GM19240 (cell line): Measurements from ENCODE around the gene CYP2W1.
"Not testable (repeated sequence)": the region's sequence is repeated elsewhere in the genome, so short reads cannot be mapped to it uniquely, and the experiment has no call there.

ENCODE experiments used
- DNase-seq: peaks from one replicate; pipeline ENCODE4 v3.0.0; 2011; ENCODE audit warnings: low spot score; ENCODE audit not compliant: insufficient read length

CYP2W1 gene

DNA sequence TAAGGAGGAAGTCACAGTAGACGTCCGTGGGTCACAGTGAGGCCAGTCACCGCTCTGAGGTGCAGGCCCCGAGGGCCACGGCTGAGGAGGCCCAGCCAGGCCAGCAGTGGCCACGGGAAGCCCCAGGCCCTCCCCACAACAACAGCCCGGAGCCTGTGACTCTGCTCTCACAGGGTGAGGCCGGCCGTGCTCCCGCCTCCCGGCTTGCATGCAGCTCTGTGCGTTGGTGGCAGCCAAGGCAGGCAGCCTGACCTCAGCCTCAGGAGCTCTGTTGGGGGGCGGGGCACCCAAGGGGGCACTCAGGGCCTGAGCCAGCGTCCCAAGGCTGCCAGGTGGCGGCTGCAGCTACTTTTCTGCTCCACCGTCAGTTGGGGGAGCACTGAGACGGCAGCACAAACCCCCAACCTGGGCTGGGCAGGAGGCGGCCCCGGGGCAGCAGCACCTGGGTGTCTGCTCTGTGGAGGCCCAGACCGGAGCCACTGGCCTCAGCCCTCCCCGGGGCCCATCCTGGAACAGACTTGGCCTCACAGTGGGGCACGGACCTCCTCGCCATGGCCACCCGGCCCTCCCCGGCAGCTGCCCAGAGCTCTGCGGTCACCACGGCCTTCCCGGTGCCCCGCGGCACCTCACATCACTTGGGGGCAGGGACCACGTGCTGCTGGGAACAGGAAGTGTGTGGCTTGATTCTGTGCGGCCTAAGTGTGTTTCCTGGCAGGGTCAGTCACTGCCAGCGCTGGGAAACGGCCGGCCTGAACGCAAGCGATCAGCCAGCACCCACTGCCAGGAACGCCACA lies 13.3 kb downstream of the CYP2W1 start:
- no peak for DNase-seq

DNA sequence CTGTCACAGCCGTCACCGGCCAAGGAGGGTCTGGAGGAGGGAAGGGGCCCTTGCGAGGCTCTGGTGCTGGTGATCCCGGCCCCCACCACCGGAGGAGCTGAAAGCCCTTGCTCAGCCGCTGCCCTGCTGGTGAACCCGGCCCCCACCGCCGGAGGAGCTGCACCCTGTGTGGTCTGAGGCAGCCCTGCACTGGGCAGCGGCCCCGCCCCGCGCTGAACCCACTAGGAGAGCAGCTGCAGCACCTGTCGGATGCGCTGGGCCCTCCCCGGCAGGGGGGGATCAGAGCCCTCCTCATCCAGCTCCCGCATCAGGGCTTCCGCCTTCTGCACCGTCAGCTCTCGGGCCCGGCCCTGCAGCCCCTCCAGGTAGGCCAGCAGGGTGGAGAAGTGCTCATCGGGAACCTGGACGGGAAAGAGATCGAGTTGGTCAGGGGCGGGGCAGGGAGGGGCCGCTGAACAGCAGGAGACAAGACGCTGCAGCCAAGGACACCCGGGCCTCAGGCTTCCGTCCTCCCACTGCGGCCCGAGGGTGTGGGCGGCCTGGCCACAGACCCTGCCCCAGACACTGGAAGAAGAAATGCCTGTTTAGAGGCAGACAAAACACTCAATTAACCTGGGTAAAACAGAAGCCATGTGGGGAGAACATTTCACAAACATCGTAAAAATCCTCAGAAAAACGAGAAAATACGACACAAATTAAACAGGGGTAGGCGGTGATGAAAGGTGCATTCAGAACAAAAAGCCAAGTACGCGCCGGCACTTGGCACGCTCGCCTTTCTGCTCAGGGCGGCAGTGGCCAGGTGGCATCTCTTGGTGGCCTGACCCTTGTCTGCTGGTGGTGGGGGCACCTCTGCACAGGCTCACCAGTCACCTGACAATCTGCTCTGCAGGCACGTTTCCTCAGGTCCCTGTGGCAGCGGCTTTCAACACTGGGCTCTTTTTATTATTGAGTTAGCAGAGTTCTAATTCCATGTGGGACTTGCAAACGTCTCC lies 14.7 kb downstream of the CYP2W1 start:
- DNase-seq = no peak

DNA sequence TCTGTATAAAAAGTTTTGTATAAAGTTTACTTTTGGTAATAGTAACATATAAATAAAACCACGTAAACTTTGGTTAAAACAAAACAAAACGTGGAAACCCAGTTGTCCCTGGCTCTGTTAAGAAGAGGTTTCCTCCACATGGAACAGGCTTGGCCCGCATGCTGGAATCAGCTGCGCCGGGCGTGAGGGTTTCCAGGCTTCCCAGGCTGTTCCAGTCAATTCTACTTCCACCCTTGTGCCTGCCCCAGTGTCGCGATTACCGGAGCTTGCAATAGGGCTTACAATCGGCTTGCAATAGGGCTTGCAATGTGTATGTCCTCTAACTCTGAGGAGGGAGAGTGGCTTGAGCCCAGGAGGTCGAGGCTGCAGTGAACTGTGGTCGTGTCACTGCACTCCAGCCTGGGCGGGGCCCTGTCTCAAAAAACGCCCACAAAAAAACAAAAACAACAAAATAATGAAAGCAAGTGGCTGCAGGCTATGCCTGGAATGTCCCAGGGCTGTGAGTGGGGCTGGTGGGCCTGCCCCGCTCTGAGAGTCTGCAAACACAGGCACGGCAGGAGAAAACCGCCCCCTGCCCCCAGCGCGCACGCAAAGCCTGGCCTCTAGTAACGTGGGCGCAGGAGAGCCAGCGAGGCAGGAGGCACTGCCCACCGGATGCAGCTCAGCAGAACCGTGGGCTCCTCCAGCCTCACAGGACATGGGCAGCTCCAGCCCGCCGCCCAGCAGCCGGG lies 16.3 kb downstream of the CYP2W1 start:
- no peak for DNase-seq

DNA sequence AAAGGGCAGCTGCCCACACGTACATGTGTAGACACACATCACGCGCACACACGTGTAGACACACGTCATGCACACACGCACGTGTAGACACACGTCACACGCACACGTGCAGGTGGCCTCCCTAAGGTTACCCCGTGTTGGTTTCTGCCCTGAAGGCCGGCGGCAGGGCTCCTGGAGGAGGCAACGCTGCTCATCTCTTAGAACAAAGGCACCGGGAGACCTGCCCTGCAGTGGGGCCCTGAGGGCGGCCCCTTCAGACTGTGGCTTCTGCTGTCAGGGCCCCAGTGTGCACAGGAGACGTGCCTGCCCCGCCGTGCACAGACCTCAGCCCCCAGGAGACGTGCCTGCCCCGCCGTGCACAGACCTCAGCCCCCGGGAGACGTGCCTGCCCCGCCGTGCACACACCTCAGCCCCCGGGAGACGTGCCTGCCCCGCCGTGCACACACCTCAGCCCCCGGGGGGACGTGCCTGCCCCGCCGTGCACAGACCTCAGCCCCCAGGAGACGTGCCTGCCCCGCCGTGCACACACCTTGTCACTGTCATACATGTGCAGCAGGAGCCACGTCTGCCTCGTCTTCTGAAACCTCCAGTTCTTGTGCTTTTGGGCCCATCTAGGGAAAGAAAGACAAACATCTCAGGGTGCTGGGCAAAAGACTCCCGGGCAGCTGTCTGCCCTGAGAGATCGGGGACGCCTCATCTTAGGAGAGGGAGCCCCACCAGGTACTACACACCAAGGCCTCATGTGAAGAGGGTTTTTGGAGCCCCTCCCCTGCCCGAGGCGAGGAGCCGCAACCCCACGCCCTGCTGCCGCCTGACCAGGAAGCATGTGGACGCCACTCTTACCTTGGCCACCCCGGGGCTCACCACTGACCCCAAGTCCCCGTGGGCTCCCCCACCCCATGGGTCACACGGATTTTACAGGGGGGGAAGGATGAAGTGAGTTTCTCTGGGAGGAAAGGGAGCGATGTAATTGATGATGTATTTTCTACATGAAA lies 17.3 kb downstream of the CYP2W1 start:
- no peak for DNase-seq

DNA sequence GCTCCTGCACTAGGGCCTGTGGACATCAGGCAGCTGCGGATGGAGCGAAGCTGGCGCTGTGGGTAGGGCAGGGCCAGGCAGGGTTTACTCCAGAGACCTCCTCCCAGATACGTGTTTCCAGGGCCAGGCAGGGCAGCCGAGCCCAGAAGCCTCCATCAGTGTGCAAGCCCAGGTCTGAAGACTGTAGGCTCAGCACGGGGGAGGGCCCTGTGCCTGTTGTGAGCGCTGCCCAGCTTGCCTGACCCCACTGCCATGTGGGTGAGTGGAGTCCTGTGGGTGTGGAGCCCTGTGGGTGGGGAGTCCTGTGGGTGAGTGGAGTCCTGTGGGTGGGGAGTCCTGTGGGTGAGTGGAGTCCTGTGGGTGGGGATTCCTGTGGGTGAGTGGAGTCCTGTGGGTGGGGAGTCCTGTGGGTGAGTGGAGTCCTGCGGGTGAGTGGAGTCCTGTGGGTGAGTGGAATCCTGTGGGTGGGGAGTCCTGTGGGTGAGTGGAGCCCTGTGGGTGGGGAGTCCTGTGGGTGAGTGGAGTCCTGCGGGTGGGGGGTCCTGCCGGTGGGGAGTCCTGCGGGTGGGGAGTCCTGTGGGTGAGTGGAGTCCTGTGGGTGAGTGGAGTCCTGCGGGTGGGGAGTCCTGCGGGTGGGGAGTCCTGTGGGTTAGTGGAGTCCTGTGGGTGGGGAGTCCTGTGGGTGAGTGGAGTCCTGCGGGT lies 18.2 kb downstream of the CYP2W1 start:
- not testable (repeated sequence) for DNase-seq

DNA sequence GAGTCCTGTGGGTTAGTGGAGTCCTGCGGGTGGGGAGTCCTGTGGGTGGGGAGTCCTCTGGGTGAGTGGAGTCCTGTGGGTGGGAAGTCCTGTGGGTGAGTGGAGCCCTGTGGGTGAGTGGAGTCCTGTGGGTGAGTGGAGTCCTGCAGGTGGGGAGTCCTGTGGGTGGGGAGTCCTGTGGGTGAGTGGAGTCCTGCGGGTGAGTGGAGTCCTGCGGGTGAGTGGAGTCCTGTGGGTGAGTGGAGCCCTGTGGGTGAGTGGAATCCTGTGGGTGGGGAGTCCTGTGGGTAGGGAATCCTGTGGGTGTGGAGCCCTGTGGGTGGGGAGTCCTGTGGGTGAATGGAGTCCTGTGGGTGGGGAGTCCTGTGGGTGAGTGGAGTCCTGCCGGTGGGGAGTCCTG lies 19.0 kb downstream of the CYP2W1 start:
- DNase-seq = not testable (repeated sequence)

DNA sequence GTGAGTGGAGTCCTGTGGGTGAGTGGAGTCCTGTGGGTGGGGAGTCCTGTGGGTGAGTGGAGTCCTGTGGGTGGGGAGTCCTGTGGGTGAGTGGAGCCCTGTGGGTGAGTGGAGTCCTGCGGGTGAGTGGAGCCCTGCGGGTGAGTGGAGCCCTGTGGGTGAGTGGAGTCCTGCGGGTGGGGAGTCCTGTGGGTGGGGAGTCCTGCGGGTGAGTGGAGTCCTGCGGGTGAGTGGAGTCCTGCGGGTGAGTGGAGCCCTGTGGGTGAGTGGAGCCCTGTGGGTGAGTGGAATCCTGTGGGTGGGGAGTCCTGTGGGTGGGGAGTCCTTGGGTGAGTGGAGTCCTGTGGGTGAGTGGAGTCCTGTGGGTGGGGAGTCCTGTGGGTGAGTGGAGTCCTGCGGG lies 19.5 kb downstream of the CYP2W1 start:
- DNase-seq = not testable (repeated sequence)

DNA sequence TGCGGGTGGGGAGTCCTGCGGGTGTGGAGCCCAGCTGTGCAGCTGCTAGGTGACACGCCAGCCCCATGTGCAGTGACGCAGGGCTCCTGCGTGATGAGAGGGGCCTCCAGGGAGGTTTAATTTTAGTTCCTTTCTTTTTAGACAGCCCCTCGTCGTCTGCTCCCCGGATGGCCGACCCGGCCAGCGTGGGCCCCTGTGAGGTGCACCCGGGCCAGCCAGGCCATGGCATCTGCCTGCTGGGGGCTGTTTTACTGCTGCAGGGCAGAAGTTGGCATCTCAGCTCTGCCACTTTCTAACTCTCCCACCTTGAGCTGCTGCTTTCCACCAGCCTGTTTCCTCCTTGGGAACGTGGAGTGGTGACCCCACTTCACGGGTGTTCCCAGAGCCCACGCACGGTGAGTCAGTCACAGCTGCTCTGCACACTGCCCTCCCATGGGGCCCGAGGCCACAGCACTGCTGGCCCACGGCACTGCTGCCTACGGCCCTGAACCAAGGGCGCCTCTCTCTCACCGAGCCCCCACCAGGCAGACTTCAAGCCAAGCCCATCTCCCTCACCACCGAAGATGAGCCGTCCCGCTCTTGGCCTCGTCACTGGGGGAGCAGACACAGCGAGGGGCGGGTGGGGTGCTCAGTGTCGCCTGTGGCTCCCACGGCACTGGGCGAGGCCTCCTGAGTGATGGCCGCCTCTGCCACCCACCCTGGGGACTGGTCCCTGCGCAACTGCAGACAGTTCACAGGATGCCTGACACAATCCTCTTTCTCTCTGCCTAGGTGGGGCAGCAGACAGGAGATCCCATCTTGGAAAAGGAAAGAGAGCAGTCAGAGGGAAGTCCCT lies 21.3 kb downstream of the CYP2W1 start:
- DNase-seq = no peak

DNA sequence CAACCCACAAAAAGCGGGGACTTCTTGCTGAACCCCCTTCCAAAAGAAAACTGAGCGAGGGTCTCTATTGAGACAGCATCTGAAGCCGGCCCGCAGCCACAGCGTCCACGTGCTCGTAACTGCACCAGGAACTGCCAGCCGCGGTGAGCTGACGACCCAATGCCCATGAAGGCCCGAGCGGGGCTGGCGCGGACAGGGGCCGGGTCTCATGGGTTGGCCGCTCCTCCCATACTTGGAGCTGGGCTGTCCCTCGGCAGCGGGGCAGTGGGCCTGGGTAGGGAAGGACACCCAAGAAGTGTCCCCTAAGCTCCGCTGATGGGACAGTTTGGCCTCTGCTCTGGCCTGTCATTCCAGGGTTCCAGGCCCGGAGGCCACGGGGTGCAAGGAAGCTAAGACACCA lies 22.3 kb downstream of the CYP2W1 start:
- DNase-seq = no peak

DNA sequence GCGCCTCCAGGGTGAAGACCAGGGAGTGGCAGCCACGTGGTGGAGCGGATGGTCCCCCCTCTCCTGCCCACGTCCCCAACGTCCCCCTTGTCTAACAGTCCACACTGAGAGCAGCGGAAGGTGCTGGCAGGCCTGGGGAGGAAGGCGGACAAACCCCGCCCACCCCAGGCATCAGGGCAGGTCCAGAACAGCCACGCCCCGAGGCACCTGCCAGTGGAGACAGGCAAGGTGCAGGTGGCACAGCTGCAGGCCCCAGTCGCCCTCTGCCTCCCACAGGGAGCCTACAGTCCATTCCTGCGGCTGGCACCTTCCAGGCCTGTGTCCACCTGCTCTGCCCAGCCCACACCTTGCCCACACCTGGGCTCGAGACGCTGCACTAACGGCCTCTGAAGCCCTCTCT lies 24.9 kb downstream of the CYP2W1 start:
- no peak for DNase-seq

DNA sequence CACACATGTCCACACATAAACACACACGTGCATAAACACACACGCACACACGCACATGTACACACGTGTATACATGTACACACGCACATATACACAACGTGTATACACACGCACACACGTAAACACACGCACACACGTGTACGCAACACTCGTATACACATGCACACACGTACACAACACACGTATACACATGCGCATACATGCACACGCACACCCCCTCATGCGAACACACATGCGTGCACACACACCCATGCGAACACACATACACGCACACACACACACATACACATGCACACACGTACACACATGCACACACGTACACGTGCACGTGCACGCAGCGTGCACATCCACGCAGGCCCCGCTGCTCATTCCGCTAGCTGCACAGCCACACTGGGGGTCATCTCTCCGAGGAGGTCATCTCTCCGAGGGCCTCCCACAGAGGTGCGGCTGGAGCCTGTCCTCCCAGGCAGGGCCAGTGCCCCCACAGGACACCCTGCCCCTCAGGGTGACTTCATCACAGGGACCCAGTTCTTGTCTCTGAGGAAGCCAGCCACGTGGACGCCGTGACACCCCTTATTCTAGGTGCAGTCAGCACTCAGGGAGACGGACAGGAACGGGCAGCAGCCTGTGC lies 25.9 kb downstream of the CYP2W1 start:
- no peak for DNase-seq

DNA sequence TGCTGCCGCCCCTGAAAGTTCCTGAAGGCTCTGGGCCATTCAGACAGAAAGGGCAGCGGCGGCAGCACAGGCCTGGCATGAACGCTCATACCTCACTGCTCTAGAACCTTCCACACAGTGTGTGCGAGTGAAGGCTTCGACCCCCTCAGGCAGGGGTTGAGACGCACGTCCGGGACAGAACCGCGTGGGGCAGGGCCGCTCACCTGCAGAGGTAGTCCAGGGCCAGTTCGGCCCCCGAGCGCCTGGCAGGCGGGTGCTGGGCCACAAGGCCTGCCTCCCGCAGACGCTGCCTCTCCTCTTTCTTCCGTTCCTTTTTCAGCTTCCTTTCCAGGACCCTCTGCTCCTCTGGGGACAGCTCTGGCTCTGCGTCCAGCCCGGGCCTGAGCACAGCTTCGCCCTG lies 26.8 kb downstream of the CYP2W1 start:
- no peak for DNase-seq

DNA sequence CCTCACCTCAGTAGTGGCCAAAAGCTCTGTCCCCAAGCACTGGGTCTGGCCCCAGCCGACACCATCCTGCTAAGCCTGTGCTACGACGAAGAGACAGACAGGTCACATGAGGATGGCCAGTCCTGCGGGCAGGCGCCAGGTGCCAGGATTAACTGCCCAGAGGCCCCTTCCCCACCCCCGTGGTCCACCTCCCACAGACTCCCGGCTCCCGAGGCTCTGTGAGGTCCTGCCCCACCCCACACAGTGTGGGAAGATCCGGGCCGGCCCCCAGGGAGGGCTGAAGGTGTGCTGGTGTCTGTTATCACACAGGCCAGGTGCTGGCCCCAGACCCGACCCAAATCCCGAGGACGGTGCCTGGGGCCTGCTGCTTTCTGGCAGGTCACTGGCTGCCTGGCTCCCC lies 27.2 kb downstream of the CYP2W1 start:
- DNase-seq = no peak

DNA sequence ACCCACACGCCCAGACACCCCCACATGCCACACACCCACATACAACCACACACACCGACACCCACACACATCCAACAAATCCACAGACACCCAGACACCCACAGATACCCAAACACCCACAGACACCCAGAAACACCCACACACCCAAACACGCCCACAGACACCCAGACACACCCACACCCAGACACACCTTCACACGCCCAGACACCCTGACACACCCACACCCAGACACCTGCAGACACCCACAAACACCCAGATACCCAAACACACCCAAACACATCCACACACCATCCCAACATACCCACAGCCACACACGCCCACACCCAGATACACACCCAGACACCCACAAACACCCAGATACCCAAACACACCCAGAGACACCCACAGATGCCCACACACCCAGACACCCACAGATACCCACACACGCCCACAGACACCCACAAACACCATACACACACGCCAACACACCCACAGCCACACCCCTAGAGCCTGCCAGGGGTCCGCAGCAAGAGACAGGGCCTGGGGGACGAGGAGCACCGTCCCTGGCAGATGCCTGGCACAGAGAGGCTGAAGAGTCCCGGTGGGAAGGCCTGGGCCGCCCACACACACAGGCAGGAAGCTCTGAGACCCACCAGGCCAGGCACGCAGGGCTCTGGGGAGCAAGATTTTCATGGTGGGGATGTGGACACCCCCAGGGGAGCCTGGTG lies 28.5 kb downstream of the CYP2W1 start:
- no peak for DNase-seq

DNA sequence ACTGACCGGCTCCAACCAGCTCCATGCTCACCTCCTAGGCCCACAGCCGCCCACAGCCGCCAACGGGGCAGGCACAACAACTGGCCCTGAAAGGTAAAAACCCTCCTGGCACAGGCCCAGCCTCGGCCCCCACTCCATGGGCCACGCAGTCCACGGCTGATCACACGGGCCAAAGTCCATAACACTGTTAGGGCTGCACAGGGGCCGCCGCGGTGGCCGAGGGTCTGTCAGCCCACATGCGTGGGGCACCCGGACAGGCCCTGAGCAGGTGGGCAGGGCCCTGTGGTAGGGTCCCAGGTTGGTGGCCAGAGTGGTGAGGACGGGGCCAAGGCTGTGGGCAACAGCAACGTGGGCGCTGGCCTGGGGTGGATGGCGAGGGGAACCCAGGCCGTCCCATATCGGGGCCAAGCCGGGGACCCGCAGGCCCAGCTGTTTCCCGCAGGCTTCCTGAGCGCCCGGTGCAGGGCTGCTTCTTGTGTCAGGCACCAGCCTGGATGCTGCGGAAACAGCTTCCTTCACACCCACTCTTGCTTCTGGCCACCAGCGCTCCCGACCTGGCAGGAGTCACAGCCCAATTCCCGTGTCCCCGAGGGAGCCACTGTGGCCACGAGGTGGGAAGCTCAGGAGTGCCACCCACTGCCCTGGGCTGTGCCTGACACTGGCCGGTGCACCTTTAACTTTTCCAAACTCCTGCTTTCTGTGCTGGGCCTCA lies 29.2 kb downstream of the CYP2W1 start:
- no peak for DNase-seq

DNA sequence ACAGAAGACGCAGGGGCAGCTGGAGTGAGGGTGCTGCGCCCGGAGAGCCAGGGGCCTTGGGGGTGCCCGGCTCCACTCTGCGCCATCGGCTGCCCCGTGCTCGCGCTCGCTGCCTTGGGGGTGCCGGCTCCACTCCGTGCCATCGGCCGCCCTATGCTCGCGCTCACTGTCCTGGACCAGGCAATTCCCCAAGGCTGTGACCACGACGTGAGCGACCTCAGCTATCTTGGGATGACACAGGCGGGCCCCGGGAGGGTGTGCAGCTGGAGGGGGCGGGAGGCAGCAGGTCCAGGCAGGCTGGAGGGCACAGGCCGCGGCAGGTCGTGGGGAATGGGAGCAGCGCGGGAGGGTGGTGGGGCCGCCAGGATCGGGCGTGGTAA lies 29.7 kb downstream of the CYP2W1 start:
- no peak for DNase-seq

DNA sequence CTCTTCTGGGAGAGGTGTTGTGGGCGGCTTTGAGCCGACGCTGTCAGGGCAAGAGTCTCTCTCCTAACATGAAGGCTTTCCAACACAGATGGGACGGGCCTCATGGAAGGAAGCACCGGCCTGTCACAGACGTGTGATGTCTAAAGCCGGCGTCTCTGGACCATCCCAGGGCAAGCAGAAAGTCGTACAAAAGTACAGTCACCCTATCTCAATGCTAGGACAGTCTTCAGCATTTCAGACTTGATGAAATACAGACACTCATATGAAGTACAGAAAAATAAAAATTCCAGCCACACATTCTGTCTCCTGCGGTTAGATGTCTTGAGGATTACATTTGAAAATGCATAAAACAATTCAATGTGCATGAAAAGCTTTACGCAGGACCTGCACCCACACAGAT lies 30.6 kb downstream of the CYP2W1 start:
- DNase-seq = no peak
